Endometrium (tissue), 2 donors: ENCODE measurements around the gene TAX1BP1.
A peak's percentile ranks its signal among the peaks of the same experiment; 100 is the strongest.

Experiments used
- FAIRE-seq: peaks from 2 replicates; lab custom pipeline; 2012; peaks lifted over from hg19 to GRCh38; lab: Jason Lieb, UNC
- donor health status: control.
- donor health status: control.

Gene TAX1BP1

DNA sequence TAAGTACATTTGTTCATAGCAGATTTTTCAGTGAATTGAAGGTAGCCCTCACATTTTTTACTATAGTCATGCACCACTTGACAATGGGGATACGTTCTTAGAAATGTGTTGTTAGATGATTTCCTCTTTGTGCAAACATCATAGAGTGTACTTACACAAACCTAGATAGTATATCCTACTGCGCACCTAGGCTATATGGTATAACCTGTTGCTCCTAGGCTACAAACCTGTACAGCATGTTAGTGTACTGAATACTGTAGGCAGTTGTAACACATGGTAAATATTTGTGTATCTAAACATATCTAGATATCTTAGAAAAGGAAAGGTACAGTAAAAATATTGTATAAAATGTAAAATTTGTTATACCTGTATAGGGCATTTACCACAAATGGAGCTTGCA, 41.2 kb downstream of the TAX1BP1 start:
- FAIRE-seq, result no peak

- peak; percentile 26 for FAIRE-seq
Observed at GRCh38 chr7:27782849-27783248, 42.9 kb downstream of the TAX1BP1 start.

DNA sequence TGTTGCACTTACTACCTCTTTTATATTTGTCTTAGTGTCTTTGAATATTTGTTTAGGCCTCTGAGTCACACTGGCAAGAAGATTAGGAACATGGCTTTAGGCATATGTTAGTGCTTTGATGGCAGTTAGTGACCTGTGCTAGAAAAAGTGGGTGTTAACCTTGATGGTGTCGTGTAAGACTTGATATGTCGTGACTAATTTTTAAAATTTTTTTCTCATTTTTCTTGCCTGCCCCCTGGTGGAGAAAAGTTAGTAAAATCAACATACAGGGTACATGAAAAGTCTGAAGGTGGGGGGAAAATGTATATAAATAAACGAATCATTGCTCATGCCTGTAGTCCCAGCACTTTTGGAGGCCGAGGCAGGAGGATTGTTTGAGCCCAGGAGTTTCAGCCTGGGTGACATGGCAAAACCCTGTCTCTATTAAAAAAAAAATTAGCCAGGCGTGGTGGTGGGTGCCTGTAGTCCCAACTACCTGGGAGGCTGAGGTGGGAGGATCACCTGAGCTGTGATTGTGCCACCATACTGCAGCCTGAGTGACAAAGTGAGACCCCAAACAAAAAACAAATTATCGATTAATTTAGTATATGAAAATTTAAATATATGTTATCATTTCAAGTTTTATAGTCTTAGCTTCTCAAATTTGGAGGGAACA, 44.6 kb downstream of the TAX1BP1 start:
- peak; percentile 59 for FAIRE-seq

- no peak for FAIRE-seq
Observed at GRCh38 chr7:27788437-27788836, 48.5 kb downstream of the TAX1BP1 start.

GRCh38 chr7:27793780-27794179, 53.8 kb downstream of the TAX1BP1 start:
- FAIRE-seq, result no peak

- FAIRE-seq, result no peak
Observed at GRCh38 chr7:27795977-27796376, 56.0 kb downstream of the TAX1BP1 start.

GRCh38 chr7:27799212-27799611, 59.2 kb downstream of the TAX1BP1 start:
- no peak for FAIRE-seq

GRCh38 chr7:27802999-27803398, 63.0 kb downstream of the TAX1BP1 start:
- FAIRE-seq, result no peak

GRCh38 chr7:27804139-27804538, 64.2 kb downstream of the TAX1BP1 start:
- no peak for FAIRE-seq

GRCh38 chr7:27808626-27809025, 68.7 kb downstream of the TAX1BP1 start:
- FAIRE-seq, result no peak

DNA sequence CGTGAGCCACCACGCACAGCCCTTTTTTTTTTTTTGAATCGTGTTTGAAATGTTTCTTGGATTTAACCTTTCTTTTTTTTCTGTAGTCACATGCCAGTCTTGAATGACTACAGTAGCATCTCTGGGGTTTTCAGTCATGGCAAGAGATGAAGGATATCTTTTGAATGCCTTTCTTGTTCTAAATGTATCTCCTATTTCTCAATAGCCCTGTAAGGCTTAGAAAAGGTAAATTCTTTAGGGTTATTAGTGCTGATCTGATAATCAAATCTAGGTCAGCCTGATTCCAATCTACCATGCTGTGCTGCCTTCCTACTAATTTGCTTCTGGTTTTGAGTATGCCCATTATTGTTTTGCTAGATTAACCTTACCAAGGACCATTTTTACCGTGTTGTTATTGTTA, 70.2 kb downstream of the TAX1BP1 start:
- no peak for FAIRE-seq

GRCh38 chr7:27812706-27813105, 72.7 kb downstream of the TAX1BP1 start:
- FAIRE-seq, result no peak

- no peak for FAIRE-seq
Observed at GRCh38 chr7:27822245-27822644, 82.3 kb downstream of the TAX1BP1 start.

- FAIRE-seq, result no peak
Observed at GRCh38 chr7:27825891-27826290, 85.9 kb downstream of the TAX1BP1 start.

DNA sequence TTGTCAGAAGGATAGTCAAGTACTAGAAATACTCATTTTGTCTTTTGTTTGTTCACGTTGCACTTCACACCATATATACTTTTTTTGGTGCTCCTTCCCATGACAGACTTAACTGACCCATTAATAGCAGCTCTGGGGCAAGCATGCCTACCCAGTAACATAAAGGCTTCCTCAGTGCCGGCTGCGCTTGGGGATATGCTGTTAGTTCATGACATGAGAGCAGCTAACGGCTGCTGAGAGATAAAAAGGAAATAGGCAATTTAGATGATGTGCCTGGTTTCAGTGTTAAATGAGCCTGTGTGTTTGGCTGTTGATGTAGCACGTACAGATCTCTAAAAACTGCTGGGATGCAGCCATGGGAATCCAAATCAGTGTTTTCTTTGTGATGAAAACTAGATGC, 86.4 kb downstream of the TAX1BP1 start:
- no peak for FAIRE-seq

DNA sequence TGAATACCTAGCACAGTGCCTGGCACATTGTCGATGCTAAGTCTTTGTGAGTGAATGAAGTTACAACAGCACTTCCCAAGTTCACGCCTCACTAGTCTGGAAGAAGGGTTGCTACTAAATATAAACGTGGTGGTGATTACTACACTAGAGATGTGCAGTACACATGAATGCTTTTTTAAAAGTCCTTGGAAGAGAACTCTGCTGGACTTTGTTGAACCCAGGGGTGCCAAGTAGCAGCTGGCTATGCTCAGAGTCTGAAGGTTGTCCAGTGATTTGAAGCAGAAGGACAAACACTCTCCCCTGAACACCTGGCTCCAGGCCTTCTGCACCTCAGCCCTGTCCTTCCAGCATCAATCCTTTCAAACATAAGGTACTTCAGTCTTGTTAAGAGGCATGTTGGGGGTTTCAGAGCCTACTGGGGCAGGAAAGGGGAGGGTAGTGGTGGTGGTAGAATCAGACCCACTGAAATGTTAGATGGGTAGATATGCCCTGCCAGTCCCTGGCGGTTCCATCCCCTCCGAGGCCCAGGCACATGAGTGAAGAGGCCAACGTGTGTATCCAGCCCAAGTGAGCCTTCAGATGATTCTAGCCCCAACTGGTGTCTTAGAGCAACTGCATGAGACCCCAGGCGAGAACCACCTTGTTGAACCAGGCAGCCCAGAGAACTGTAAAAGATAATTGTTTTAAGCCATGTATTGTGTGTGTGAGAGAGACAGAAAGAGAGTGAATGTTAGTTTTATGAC, 94.4 kb downstream of the TAX1BP1 start:
- no peak for FAIRE-seq

GRCh38 chr7:27835376-27835775, 95.4 kb downstream of the TAX1BP1 start:
- no peak for FAIRE-seq

DNA sequence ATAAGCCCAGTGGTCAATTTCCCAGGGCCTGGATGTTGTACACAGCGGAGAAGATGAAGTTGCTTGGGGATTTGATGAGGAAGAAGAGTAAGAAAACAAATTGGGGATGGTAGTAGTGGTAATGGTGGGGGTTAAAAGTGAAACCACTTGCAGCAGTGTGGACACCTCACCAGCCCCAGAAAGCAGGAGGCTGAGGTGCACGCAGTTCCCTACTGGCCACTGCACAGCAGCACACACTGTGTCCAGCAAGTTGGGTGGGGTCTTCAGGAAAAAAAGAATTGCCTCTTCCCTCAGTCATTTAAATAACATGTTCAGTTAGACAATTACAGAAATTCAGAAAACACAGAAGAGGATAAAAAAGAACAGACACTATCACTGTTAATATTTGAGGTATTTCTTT, 96.6 kb downstream of the TAX1BP1 start:
- no peak for FAIRE-seq

DNA sequence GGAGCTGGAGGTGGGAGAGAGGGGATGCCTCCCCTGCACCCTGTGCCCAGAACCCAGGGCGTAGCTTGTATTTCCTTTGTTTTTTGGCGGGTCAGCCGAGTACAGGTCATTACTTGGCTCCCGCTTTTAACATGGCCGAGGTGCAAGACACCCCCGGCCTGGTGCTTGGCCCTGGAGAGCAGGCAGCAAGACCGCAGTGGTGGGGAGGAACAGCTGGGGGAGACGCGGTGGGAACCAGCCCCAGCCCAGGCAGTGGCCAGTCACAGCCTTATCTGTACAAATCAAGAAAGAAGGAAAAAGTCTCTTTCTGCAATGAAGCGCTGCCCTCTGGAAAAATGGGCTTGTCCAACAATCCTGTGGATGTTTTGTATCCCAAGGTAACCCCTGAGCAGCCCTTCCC, 99.1 kb downstream of the TAX1BP1 start:
- no peak for FAIRE-seq

- FAIRE-seq, result no peak
Observed at GRCh38 chr7:27840313-27840712, 100.4 kb downstream of the TAX1BP1 start.

GRCh38 chr7:27840760-27841364, 100.9 kb downstream of the TAX1BP1 start:
- no peak for FAIRE-seq

- no peak for FAIRE-seq
Observed at GRCh38 chr7:27842094-27842692, 102.2 kb downstream of the TAX1BP1 start.

DNA sequence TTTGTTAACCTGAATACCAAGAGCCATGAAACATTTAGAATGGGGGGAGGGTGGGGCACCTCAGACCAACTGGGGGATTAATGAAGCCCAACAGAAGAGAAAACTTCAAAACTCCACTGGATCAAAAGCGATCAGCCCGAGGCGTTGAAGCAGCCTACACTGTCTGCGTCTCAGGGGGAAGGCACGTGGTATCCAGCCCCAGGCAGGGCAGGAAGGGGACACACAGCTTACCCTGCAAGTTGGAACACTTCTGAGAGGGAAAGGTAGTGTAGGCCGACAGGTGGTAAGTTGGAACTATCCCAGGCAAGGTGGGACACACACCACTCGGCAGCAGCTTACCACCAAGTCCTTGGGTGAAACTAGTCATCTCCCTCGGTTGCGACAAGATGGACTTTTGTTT, 102.9 kb downstream of the TAX1BP1 start:
- FAIRE-seq, result no peak
